Measurements from ENCODE around the gene TSR1. TPM values are rescaled to one million over a fixed set of nuclear protein-coding genes. Genes with fewer than 3 reads are reported as not detected.

Gene TSR1
- total and polyA plus RNA-seq, 2 experiments from 2014 or later = 34.0 to 52.6 TPM

DNA sequence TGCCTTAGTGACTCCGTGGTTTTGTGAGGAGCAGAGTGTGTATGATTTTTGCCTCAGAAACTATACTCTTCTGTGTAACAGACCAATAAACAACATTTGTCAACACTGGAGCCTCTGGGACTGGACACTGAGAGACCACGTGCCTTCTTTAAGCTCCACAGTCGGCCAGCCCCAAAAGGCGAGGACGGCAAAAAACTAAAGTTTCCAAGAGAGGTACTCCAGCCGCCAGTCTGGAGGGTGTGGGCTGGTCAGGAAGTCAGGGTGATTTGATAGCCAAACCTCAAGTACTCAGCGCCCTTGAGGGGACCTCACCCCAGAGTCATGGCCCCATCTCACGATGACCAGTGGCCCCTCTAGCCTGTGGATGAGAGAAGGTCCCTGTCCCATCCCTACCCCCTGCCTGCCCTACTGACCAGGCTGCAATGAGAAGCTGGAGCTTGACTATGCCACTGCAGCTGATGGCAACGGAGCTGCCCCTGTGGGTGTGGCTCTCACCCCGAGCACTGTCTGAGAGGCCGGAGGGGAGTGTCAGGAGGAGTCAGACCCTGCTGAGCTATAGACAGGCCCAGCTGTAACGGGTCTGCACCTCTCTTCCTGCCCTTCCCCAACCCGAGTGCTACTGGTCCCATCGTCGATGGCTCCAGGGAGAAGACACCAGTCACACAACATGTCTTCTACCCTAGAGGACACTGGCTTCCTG, 44.8 kb upstream of the TSR1 start:
- H3K27me3 ChIP-seq = no peaks in the 10 kb centered on the region
- no peaks in the 10 kb centered on the region for H3K9me3 ChIP-seq (ENCODE audit: low read depth)
- H3K4me3 ChIP-seq = no peak overlapping the region
- H3K4me1 ChIP-seq (ENCODE audit: low read depth) = peaks cover 34% of the 10 kb centered on the region
- no peak overlapping the region for H3K27ac ChIP-seq
- TF ChIP-seq, protein P1, sequence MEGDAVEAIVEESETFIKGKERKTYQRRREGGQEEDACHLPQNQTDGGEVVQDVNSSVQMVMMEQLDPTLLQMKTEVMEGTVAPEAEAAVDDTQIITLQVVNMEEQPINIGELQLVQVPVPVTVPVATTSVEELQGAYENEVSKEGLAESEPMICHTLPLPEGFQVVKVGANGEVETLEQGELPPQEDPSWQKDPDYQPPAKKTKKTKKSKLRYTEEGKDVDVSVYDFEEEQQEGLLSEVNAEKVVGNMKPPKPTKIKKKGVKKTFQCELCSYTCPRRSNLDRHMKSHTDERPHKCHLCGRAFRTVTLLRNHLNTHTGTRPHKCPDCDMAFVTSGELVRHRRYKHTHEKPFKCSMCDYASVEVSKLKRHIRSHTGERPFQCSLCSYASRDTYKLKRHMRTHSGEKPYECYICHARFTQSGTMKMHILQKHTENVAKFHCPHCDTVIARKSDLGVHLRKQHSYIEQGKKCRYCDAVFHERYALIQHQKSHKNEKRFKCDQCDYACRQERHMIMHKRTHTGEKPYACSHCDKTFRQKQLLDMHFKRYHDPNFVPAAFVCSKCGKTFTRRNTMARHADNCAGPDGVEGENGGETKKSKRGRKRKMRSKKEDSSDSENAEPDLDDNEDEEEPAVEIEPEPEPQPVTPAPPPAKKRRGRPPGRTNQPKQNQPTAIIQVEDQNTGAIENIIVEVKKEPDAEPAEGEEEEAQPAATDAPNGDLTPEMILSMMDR (IDR thresholded peaks at IDR 0.05; ENCODE audit: low read depth, low read length) = no peak
- no peaks in the 10 kb centered on the region for H3K36me3 ChIP-seq
- no peak for DNase-seq (ENCODE audit: low read depth in 1 of 2, low spot score in 1 of 2)

DNA sequence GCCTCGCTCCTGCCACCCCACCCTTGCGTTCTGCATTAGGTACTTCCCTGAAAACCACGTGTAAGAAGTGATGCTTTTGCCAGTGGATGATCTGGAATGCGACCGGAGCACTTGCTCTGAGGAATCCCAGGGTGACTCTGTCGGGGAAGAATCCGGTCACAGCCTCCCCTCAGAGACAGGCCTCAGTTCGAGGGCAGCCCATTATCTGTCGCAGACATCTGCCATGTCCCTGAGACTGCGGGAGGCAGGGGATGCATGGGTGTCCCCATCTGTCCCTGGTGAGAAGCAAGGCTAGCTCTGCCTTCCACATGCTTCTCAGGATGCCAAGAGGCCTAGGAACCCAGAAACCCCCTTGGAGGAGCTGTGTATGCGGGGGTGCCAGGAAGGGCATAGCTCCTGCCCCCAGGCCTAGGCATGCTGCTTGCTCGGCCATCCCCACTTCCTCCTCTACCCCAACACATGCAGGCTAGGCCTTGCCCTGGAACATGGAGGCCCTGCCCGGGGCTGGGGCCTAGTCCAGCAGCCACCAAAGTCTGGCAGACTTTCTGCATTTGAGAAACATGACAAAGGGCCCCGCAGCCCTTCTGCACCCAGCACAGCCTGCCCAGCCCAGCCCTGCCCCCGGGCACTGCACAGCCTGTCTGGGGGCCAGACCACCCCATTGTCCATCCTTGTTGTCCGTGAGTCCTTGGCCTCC, 44.1 kb upstream of the TSR1 start:
- Histone ChIP-seq H3K27ac (no peak overlapping the region), H3K4me3 (no peak overlapping the region), H3K9me3 (ENCODE audit: low read depth) (no peaks in the 10 kb centered on the region), H3K27me3 (no peaks in the 10 kb centered on the region), H3K4me1 (ENCODE audit: low read depth) (peaks cover 27% of the 10 kb centered on the region), H3K36me3 (peaks cover 2% of the 10 kb centered on the region)
- no peak for DNase-seq (ENCODE audit: low read depth in 1 of 2, low spot score in 1 of 2)
- TF ChIP-seq, protein P1 (IDR thresholded peaks at IDR 0.05; ENCODE audit: low read depth, low read length) = no peak

DNA sequence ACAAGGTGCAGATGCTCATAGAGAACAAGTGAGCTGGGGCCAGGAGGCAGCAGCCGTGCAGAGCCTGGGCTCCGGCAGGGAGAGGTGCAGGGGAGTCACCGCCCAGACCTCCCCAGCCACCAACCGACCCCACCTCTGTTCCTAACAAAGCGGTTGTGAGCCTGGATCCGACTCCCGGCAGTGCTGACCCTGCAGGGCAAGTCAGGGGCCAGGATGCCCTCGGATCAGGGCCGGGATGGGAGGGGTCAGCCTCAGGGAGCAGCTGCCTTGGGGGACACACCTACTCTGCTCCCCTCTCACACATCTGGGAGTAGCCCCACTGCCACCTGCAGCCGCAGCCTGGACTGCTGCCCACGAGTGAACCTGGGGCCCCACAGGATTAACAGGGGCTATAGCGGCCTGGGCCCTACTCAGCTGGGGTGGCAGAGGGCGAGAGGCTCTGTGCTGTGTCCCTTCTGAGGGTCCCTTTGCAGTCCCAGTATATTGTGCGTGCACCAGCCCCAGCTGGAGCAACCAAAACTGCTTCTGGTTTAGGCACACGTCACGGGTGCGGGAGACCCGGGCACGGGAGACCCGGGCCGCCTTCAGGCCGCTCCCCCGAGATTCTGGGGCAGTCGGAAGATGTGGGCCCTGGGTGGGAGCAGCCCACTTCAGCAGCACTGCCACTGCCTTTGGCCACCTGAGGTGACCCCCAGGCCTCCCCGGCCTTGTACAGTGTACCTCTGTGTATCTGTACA, 43.4 kb upstream of the TSR1 start:
- TF ChIP-seq, protein P1 (IDR thresholded peaks at IDR 0.05; ENCODE audit: low read depth, low read length) = no peak
- H3K27me3 ChIP-seq = no peaks in the 10 kb centered on the region
- H3K4me1 ChIP-seq (ENCODE audit: low read depth) = peaks cover 20% of the 10 kb centered on the region
- no peak overlapping the region for H3K27ac ChIP-seq
- no peaks in the 10 kb centered on the region for H3K9me3 ChIP-seq (ENCODE audit: low read depth)
- peaks cover 3% of the 10 kb centered on the region for H3K36me3 ChIP-seq
- no peak for DNase-seq (ENCODE audit: low read depth in 1 of 2, low spot score in 1 of 2)
- H3K4me3 ChIP-seq = no peak overlapping the region

DNA sequence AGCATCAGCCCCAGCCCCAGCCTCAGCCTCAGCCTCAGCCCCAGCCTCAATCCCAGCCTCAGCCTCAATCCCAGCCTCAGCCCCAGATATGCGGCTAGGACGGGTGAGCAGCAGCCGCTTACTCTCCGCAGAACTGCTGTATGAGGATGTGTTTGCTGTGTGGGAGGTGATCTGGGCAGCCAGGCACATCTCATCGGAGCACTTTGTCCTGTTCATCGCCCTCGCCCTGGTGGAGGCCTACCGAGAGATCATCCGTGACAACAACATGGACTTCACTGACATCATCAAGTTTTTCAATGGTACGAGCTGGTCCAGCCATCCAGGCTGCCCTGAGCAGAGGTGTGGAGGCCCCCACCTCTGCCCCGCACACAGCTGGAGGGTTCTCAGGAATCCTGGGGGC, 42.6 kb upstream of the TSR1 start:
- H3K4me3 ChIP-seq = no peak overlapping the region
- peaks cover 13% of the 10 kb centered on the region for H3K4me1 ChIP-seq (ENCODE audit: low read depth)
- TF ChIP-seq, protein P1 (IDR thresholded peaks at IDR 0.05; ENCODE audit: low read depth, low read length) = no peak
- DNase-seq (ENCODE audit: low read depth in 1 of 2, low spot score in 1 of 2) = no peak
- H3K27ac ChIP-seq = no peak overlapping the region
- H3K9me3 ChIP-seq (ENCODE audit: low read depth) = no peaks in the 10 kb centered on the region
- no peaks in the 10 kb centered on the region for H3K27me3 ChIP-seq
- peaks cover 3% of the 10 kb centered on the region for H3K36me3 ChIP-seq

DNA sequence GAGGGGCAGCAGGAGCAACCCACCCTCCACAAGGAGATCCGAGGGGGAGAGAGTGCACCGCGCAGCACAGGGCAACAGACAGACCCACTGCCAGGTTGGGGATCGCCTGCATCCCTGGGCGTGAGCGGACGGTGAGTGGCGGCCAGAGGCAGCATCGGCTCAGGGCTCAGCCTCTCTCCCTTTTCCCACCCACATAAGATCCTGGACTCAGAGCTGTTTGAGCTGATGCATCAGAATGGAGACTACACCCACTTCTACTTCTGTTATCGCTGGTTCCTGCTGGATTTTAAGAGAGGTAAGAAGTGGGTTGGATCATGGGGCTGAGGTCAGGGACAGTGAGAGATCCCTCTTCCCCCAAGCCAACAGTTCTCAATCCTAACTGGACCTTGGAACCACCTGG, 41.4 kb upstream of the TSR1 start:
- no peaks in the 10 kb centered on the region for H3K27me3 ChIP-seq
- DNase-seq (ENCODE audit: low read depth in 1 of 2, low spot score in 1 of 2) = no peak
- TF ChIP-seq, protein P1 (IDR thresholded peaks at IDR 0.05; ENCODE audit: low read depth, low read length) = no peak
- H3K9me3 ChIP-seq (ENCODE audit: low read depth) = no peaks in the 10 kb centered on the region
- H3K4me3 ChIP-seq = no peak overlapping the region
- H3K4me1 ChIP-seq (ENCODE audit: low read depth) = peaks cover under 1% of the 10 kb centered on the region
- peaks cover 3% of the 10 kb centered on the region for H3K36me3 ChIP-seq
- peak overlapping the region; percentile 17 for H3K27ac ChIP-seq
